Endodermal cell (in vitro differentiated cells): ENCODE data around the gene ABHD4. TPM values are rescaled to one million over a fixed set of nuclear protein-coding genes. Genes with fewer than 3 reads are reported as not detected.

Experiments
- DNase-seq: peaks from one replicate; pipeline ENCODE4 v3.0.0-alpha.2; 2017
- H3K27ac ChIP-seq: 2 replicates; pipeline ENCODE4 v1.5.1; 2013; ENCODE audit warnings: mild to moderate bottlenecking, low read depth, low read length, moderate library complexity
- H3K27me3 ChIP-seq: 2 replicates; pipeline ENCODE4 v1.6.1; 2013; ENCODE audit warnings: mild to moderate bottlenecking, low read length, moderate library complexity; ENCODE audit not compliant: insufficient read depth, control insufficient read depth, poor library complexity, severe bottlenecking
- H3K36me3 ChIP-seq: 2 replicates; pipeline ENCODE4 v1.7.0; 2013; ENCODE audit warnings: mild to moderate bottlenecking, low read length, moderate library complexity; ENCODE audit not compliant: control insufficient read depth, insufficient read depth
- H3K4me1 ChIP-seq: one replicate; pipeline ENCODE4 v1.7.0; 2013; ENCODE audit warnings: low read length; ENCODE audit not compliant: control insufficient read depth, insufficient read depth
- H3K4me3 ChIP-seq: 2 replicates; pipeline ENCODE4 v1.5.1; 2013; ENCODE audit warnings: mild to moderate bottlenecking, low read length, moderate library complexity
- H3K9ac ChIP-seq: 2 replicates; pipeline ENCODE4 v1.6.1; 2013; ENCODE audit warnings: mild to moderate bottlenecking, low read length, moderate library complexity; ENCODE audit not compliant: poor library complexity, severe bottlenecking; ENCODE audit errors: extremely low read depth
- H3K9me3 ChIP-seq: 2 replicates; pipeline ENCODE4 v1.6.1; 2013; ENCODE audit warnings: mild to moderate bottlenecking, low read length, moderate library complexity; ENCODE audit not compliant: control insufficient read depth
- H3K27ac Mint-ChIP-seq: 2 replicates; pipeline ENCODE4 v1.8.0; 2020; ENCODE audit warnings: mixed read lengths
- H3K27me3 Mint-ChIP-seq: 2 replicates; pipeline ENCODE4 v1.8.0; 2021; ENCODE audit warnings: mild to moderate bottlenecking, mixed read lengths; ENCODE audit not compliant: insufficient read depth
- H3K36me3 Mint-ChIP-seq: 2 replicates; pipeline ENCODE4 v1.8.0; 2020; ENCODE audit warnings: low read depth, mixed read lengths
- H3K4me1 Mint-ChIP-seq: 2 replicates; pipeline ENCODE4 v1.8.0; 2020; ENCODE audit warnings: mixed read lengths
- H3K4me3 Mint-ChIP-seq: 2 replicates; pipeline ENCODE4 v1.8.0; 2020; ENCODE audit warnings: mild to moderate bottlenecking, moderate library complexity, mixed read lengths
- H3K9me3 Mint-ChIP-seq: 2 replicates; pipeline ENCODE4 v1.8.0; 2020; ENCODE audit warnings: mild to moderate bottlenecking, mixed read lengths
- WGBS, 2 experiments: methylation state at CpG; one replicate each; pipeline versions ENCODE4 v1.1.5 to v1.1.7; 2013; ENCODE audit warnings: missing lambda C conversion rate in 2 of 2, mixed read lengths in 1 of 2; ENCODE audit not compliant: insufficient coverage in 1 of 2, insufficient read length in 1 of 2; 5-methylcytosine and 5-hydroxymethylcytosine counted together
- long read RNA-seq, 4 experiments: library from polyadenylated mRNA in 2 of 4; library from RNA in 1 of 4; library from capped mRNA in 1 of 4; stranded (forward) in 3 of 4; unstranded in 1 of 4; transcript quantifications; one replicate each; pipeline ENCODE4 v2.0.0, GENCODE V29; 2020 to 2021; ENCODE audit warnings: inconsistent platforms in 1 of 4
- polyA plus RNA-seq, 2 experiments: library from polyadenylated mRNA; stranded (reverse); fragments of 50-300 nt; gene quantifications; one replicate each; pipeline ENCODE4 v1.2.3, GENCODE V29; 2013
- total RNA-seq, 2 donors: library from RNA; stranded (reverse); fragmentation: NEBNext Ultra II Directional in 1 of 2; extraction: Animal tissue kit (Norgen Biotek cat#: 25700) in 1 of 2; gene quantifications; 2 replicates in 1 of 2; 3 replicates in 1 of 2; pipeline ENCODE4 v1.2.1, GENCODE V29; 2021
- TF ChIP-seq, protein P1 (sequence below): fragments of 200-600 bp; sonication (generic); conservative IDR thresholded peaks from 2 replicates; pipeline ENCODE4 v1.5.0; 2021; ENCODE audit warnings: antibody characterized with exemption, mild to moderate bottlenecking

ABHD4 gene
- 10 to 100 TPM; 68.3 to 77.7 TPM for total RNA-seq
- polyA plus RNA-seq (2013, experiment 1 of 2), result 18.7 TPM
- 15.9 TPM for polyA plus RNA-seq (2013, experiment 2 of 2)
- long read RNA-seq, experiment 1, transcript ABHD4-203 (7 exons, 3,366 nt), result major isoform, 8 of 32 reads
- long read RNA-seq, experiment 1, partial matches to known transcripts, result 9 of 32 reads
- long read RNA-seq, experiment 1, other reads (novel, unspliced or antisense), result 15 of 32 reads
- long read RNA-seq, experiment 2, transcript ABHD4-203 (7 exons, 3,366 nt), result major isoform, 76 of 104 reads
- long read RNA-seq, experiment 2, partial matches to known transcripts, result 11 of 104 reads
- long read RNA-seq, experiment 2, other reads (novel, unspliced or antisense), result 17 of 104 reads
- long read RNA-seq, experiment 3, transcript ABHD4-203 (7 exons, 3,366 nt), result major isoform, 169 of 210 reads
- long read RNA-seq, experiment 3, partial matches to known transcripts, result 9 of 210 reads
- long read RNA-seq, experiment 3, other reads (novel, unspliced or antisense), result 31 of 210 reads
- long read RNA-seq, experiment 4, transcript ABHD4-203 (7 exons, 3,366 nt), result major isoform, 60 of 73 reads
- long read RNA-seq, experiment 4, partial matches to known transcripts, result 3 of 73 reads
- long read RNA-seq, experiment 4, other reads (novel, unspliced or antisense), result 10 of 73 reads

DNA sequence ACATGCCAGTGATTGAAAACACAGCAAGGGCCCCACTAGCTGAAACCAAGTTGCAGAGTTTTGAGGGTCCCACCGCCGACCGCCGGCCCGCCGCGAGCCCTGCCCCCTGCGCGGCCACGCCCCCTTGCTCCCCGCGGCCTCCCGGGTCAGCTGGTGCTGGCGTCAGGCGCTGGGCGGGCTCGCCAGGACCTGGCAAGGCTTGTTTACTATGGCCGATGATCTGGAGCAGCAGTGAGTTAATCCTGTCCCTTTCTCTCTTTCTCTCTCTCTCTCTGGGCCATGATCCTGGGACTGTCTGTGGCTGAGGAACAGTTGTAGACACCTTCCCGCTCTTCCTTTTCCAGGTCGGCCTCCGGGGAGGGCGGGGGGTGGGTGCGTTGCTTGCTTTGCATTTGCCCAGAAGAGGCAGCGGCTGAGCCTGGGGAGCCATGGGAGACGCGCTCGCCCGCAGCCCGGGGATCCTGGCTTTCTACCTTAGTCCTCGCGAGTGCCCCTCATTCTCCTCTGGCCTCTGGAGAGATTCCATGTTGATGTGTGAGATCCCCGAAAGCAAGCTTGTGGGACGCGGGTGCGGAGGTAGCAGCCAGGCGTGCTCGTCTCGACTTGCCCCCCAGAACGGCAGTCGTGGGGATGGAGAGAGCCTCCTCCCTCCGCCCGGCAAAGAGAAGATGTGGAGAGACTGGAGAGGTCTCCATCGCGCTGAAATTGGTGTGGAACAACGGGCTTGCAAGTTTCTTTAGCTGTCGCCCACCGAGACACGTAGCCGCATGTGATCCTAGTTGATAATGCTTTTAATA, at the start of gene ABHD4:
Gene ABHD4, plus strand, starts transcription at position 202 of the 797 bp plus-strand sequence. Its CDS starts 7 bp downstream, at position 209.
- Mint-ChIP-seq H3K27me3 (no peaks in the 10 kb centered on the region), H3K4me1 (peaks cover 59% of the 10 kb centered on the region), H3K4me3 (peak within 1 kb of the TSS; percentile 91), H3K27ac (peak within 1 kb of the TSS; percentile 97), H3K9me3 (no peaks in the 10 kb centered on the region), H3K36me3 (peaks cover 31% of the 10 kb centered on the region)
- Histone ChIP-seq H3K9ac (peak within 1 kb of the TSS; percentile 82), H3K36me3 (peaks cover 25% of the 10 kb centered on the region), H3K27ac (no peak within 1 kb of the TSS), H3K9me3 (no peaks in the 10 kb centered on the region), H3K27me3 (no peaks in the 10 kb centered on the region), H3K4me1 (peaks cover 30% of the 10 kb centered on the region), H3K4me3 (peak within 1 kb of the TSS; percentile 95)
- DNase-seq, result peak; percentile 94
- TF ChIP-seq, protein P1, sequence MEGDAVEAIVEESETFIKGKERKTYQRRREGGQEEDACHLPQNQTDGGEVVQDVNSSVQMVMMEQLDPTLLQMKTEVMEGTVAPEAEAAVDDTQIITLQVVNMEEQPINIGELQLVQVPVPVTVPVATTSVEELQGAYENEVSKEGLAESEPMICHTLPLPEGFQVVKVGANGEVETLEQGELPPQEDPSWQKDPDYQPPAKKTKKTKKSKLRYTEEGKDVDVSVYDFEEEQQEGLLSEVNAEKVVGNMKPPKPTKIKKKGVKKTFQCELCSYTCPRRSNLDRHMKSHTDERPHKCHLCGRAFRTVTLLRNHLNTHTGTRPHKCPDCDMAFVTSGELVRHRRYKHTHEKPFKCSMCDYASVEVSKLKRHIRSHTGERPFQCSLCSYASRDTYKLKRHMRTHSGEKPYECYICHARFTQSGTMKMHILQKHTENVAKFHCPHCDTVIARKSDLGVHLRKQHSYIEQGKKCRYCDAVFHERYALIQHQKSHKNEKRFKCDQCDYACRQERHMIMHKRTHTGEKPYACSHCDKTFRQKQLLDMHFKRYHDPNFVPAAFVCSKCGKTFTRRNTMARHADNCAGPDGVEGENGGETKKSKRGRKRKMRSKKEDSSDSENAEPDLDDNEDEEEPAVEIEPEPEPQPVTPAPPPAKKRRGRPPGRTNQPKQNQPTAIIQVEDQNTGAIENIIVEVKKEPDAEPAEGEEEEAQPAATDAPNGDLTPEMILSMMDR, result no peak
- WGBS, 2 experiments, result 0 to 1% methylated on average over 22 to 49 of the region's 49 CpGs

DNA sequence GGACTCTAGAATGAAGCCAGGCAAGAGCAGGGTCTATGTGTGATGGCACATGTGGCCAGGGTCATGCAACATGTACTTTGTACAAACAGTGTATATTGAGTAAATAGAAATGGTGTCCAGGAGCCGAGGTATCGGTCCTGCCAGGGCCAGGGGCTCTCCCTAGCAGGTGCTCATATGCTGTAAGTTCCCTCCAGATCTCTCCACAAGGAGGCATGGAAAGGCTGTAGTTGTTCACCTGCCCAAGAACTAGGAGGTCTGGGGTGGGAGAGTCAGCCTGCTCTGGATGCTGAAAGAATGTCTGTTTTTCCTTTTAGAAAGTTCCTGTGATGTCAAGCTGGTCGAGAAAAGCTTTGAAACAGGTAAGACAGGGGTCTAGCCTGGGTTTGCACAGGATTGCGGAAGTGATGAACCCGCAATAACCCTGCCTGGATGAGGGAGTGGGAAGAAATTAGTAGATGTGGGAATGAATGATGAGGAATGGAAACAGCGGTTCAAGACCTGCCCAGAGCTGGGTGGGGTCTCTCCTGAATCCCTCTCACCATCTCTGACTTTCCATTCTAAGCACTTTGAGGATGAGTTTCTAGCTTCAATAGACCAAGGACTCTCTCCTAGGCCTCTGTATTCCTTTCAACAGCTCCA, 48.7 kb upstream of the ABHD4 start:
- Histone ChIP-seq H3K27me3 (no peaks in the 10 kb centered on the region), H3K9ac (no peak overlapping the region), H3K36me3 (no peaks in the 10 kb centered on the region), H3K27ac (no peak overlapping the region), H3K9me3 (no peaks in the 10 kb centered on the region), H3K4me1 (peaks cover 20% of the 10 kb centered on the region), H3K4me3 (no peak overlapping the region)
- Mint-ChIP-seq H3K27me3 (no peaks in the 10 kb centered on the region), H3K36me3 (no peaks in the 10 kb centered on the region), H3K4me3 (no peak overlapping the region), H3K27ac (no peak overlapping the region), H3K9me3 (no peaks in the 10 kb centered on the region), H3K4me1 (peaks cover 38% of the 10 kb centered on the region)
- DNase-seq, result no peak
- WGBS, 2 experiments, result 79 to 80% methylated on average over 6 of the region's 6 CpGs
- TF ChIP-seq, protein P1, result peak; percentile 40
